GM23248 (cell line): Measurements from ENCODE around the gene C19orf12. TPM values are rescaled to one million over a fixed set of nuclear protein-coding genes. Genes with fewer than 3 reads are reported as not detected.

Source experiments
- DNase-seq: peaks from one replicate; pipeline ENCODE4 v3.0.0-alpha.2; 2015
- H2AFZ ChIP-seq: fragments of 200-600 bp; sonication (generic); 2 replicates; pipeline ENCODE4 v1.6.1; 2016; ENCODE audit warnings: antibody characterized with exemption
- H3F3A ChIP-seq: fragments of 200-600 bp; sonication (generic); 2 replicates; pipeline ENCODE4 v1.6.1; 2016; ENCODE audit warnings: mild to moderate bottlenecking, antibody characterized with exemption, mixed run types; ENCODE audit not compliant: insufficient read depth
- H3K27ac ChIP-seq: fragments of 200-600 bp; sonication (generic); 2 replicates; pipeline ENCODE4 v1.5.1; 2016; ENCODE audit warnings: mild to moderate bottlenecking
- H3K27me3 ChIP-seq: fragments of 200-600 bp; sonication (generic); replicated peaks from 2 replicates; pipeline ENCODE4 v1.6.1; 2016; ENCODE audit warnings: mild to moderate bottlenecking; ENCODE audit not compliant: insufficient read depth
- H3K36me3 ChIP-seq: fragments of 200-600 bp; sonication (generic); 2 replicates; pipeline ENCODE4 v1.6.1; 2016; ENCODE audit warnings: low read depth, mild to moderate bottlenecking
- H3K4me1 ChIP-seq: fragments of 200-600 bp; sonication (generic); 2 replicates; pipeline ENCODE4 v1.6.1; 2016; ENCODE audit warnings: mild to moderate bottlenecking; ENCODE audit not compliant: insufficient read depth
- H3K4me2 ChIP-seq: fragments of 200-600 bp; sonication (generic); one replicate; pipeline ENCODE4 v1.6.1; 2016; ENCODE audit warnings: mild to moderate bottlenecking; ENCODE audit not compliant: unreplicated experiment
- H3K4me3 ChIP-seq: fragments of 200-600 bp; sonication (generic); 2 replicates; pipeline ENCODE4 v1.5.1; 2016; ENCODE audit warnings: mild to moderate bottlenecking
- H3K79me2 ChIP-seq: fragments of 200-600 bp; sonication (generic); 2 replicates; pipeline ENCODE4 v1.6.1; 2016; ENCODE audit warnings: mild to moderate bottlenecking; ENCODE audit not compliant: insufficient read depth
- H3K9ac ChIP-seq: fragments of 200-600 bp; sonication (generic); 2 replicates; pipeline ENCODE4 v1.6.1; 2016; ENCODE audit warnings: mild to moderate bottlenecking
- H3K9me2 ChIP-seq: fragments of 200-600 bp; sonication (generic); 2 replicates; pipeline ENCODE4 v1.6.1; 2016; ENCODE audit warnings: mixed run types, mild to moderate bottlenecking, moderate library complexity; ENCODE audit not compliant: insufficient read depth
- H3K9me3 ChIP-seq: fragments of 200-600 bp; sonication (generic); one replicate; pipeline ENCODE4 v1.6.1; 2017; ENCODE audit warnings: low read depth
- H4K20me1 ChIP-seq: fragments of 200-600 bp; sonication (generic); 2 replicates; pipeline ENCODE4 v1.6.0; 2016; ENCODE audit not compliant: insufficient read depth
- EZH2 ChIP-seq: fragments of 200-600 bp; sonication (generic); IDR thresholded peaks from 2 replicates; pipeline ENCODE4 v1.6.1; 2018; ENCODE audit warnings: antibody characterized with exemption, mild to moderate bottlenecking; ENCODE audit not compliant: insufficient read depth, poor library complexity, severe bottlenecking
- EZH2phosphoT487 ChIP-seq: fragments of 200-600 bp; sonication (generic); IDR thresholded peaks from 2 replicates; pipeline ENCODE4 v1.6.1; 2018; ENCODE audit warnings: antibody characterized with exemption, moderate library complexity, mild to moderate bottlenecking, low read depth; ENCODE audit not compliant: insufficient read depth
- WGBS, 2 experiments: methylation state at CpG; one replicate each; pipeline ENCODE4 v1.1.6; 2015 to 2017; ENCODE audit warnings: low lambda C conversion rate in 2 of 2, low coverage in 1 of 2; ENCODE audit errors: missing lambda C conversion rate in 2 of 2; 5-methylcytosine and 5-hydroxymethylcytosine counted together
- in situ Hi-C: fragments of 300-500 bp; cut with MboI; formaldehyde crosslinking; loops from 2 replicates; pipeline ENCODE4 v1.15.0; 2020
- polyA plus RNA-seq: library from polyadenylated mRNA; unstranded; fragments of >200 nt; fragmentation: Nextera tagmentation; extraction: Ambion mirVana; gene quantifications from 2 replicates; pipeline ENCODE4 v1.2.1, GENCODE V29; 2016
- total RNA-seq: library from RNA; depleted of rRNA; stranded (reverse); fragments of >200 nt; shearing (Covaris generic); gene quantifications from 2 replicates; pipeline ENCODE4 v1.2.3, GENCODE V29; 2014

Gene C19orf12
- total and polyA plus RNA-seq, 2 experiments from 2014 or later = 34.2 to 45.7 TPM

- no peaks in the 10 kb centered on the region for H3K27me3 ChIP-seq
- no peak overlapping the region for H3K27ac ChIP-seq
- peaks cover 9% of the 10 kb centered on the region for H3F3A ChIP-seq
- H3K4me1 ChIP-seq = no peaks in the 10 kb centered on the region
- H3K79me2 ChIP-seq = no peaks in the 10 kb centered on the region
- H2AFZ ChIP-seq = no peak overlapping the region
- TF ChIP-seq EZH2phosphoT487 = no peak
- TF ChIP-seq EZH2 = no peak
- no peaks in the 10 kb centered on the region for H3K9me2 ChIP-seq
- no peak overlapping the region for H3K4me2 ChIP-seq
- H3K9me3 ChIP-seq = no peaks in the 10 kb centered on the region
- 69 to 73% methylated on average over 6 of the region's 6 CpGs for WGBS, 2 experiments
- in situ Hi-C loops = no loop called here
- no peak overlapping the region for H3K9ac ChIP-seq
- DNase-seq = no peak
- H3K36me3 ChIP-seq = no peaks in the 10 kb centered on the region; the same call in 1 of the 2 replicates
- H3K4me3 ChIP-seq = no peak overlapping the region
- no peaks in the 10 kb centered on the region for H4K20me1 ChIP-seq
Measured at GRCh38 chr19:29700498-29700897, 14.6 kb downstream of the C19orf12 start.

DNA sequence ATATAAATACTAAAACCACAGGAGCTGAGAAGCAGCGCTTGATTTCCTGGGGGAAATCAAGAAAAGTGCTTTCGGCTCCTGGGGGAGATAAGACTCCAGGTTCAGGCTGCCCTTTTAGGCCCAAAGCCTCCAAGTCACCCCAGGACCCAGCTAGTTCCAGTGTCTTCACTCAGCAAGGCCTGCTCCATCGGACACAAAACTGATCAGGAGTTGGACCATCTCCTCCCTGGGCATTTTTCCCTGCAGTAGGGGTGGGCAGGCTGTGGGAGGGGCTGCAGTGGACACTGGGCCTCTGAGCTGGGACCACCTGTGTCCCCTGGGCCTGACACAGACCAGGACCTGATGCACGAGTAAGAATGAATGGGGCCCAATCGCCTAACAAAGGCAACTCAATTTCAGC, 15.2 kb downstream of the C19orf12 start:
- H3K4me3 ChIP-seq = no peak overlapping the region
- H3F3A ChIP-seq = peaks cover 9% of the 10 kb centered on the region
- in situ Hi-C loops = no loop called here
- 68 to 70% methylated on average over 5 of the region's 5 CpGs for WGBS, 2 experiments
- no peaks in the 10 kb centered on the region for H3K9me2 ChIP-seq
- H3K4me2 ChIP-seq = no peak overlapping the region
- no peak for DNase-seq
- no peaks in the 10 kb centered on the region; the same call in 1 of the 2 replicates for H3K36me3 ChIP-seq
- no peak overlapping the region for H2AFZ ChIP-seq
- no peaks in the 10 kb centered on the region for H3K27me3 ChIP-seq
- H3K79me2 ChIP-seq = no peaks in the 10 kb centered on the region
- no peaks in the 10 kb centered on the region for H3K9me3 ChIP-seq
- no peak for TF ChIP-seq EZH2phosphoT487
- no peak for TF ChIP-seq EZH2
- no peak overlapping the region for H3K27ac ChIP-seq
- H4K20me1 ChIP-seq = no peaks in the 10 kb centered on the region
- H3K4me1 ChIP-seq = no peaks in the 10 kb centered on the region
- H3K9ac ChIP-seq = no peak overlapping the region

DNA sequence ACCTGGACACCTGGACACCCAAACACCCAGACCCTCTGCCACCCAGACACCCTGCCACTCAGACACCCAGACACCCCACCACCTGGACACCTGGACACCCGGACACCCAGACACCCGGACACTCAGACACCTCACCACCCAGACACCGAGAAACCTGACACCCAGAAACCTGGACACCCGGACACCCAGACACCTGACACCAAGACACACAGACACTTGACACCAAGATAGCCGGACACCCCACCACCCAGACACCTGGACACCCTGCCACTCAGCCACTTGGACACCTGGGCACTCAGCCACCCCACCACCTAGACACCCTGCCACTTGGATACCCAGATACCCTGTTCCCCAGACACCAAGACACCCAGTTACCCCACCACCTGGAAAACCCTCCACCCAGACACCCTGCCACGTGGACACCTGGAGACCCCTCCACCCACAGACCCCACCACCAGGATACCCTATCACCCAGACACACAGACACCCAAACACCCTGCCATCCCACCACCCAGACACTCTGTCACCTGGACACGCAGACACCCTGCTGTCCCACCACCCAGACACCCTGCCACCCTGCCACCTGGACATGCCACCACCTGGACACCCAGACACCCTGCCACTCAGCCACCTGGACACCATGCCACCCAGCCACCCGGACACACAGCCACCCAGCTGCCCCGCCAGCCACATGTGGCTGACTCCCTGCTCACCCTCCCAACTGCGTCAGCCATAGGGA, 17.4 kb downstream of the C19orf12 start:
- Histone ChIP-seq H3K27me3 (no peaks in the 10 kb centered on the region), H3K4me2 (no peak overlapping the region), H4K20me1 (no peaks in the 10 kb centered on the region), H3K9me2 (no peaks in the 10 kb centered on the region), H3K27ac (no peak overlapping the region), H3K36me3 (no peaks in the 10 kb centered on the region; the same call in 1 of the 2 replicates), H2AFZ (no peak overlapping the region), H3F3A (peaks cover 9% of the 10 kb centered on the region), H3K4me3 (no peak overlapping the region), H3K4me1 (no peaks in the 10 kb centered on the region), H3K79me2 (no peaks in the 10 kb centered on the region), H3K9me3 (no peaks in the 10 kb centered on the region), H3K9ac (no peak overlapping the region)
- DNase-seq = no peak
- in situ Hi-C loops = no loop called here
- TF ChIP-seq EZH2phosphoT487 (no peak), EZH2 (no peak)
- 83 to 87% methylated on average over 9 to 10 of the region's 10 CpGs for WGBS, 2 experiments

DNA sequence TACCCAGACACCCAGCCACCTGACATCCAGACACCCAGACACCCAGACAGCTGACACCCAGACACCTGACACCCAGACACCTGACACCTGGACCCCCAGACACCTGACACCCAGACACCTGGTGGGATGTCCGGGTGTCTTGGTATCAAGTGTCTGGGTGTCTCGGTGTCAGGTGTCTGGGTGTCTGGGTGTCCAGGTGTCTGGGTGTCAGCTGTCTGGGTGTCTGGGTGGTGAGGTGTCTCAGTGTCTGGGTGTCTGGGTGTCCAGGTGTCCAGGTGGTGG, 18.6 kb downstream of the C19orf12 start:
- 54 to 57% methylated on average over 2 of the region's 2 CpGs for WGBS, 2 experiments
- H3K4me1 ChIP-seq = no peaks in the 10 kb centered on the region
- TF ChIP-seq EZH2 (no peak), EZH2phosphoT487 (no peak)

More for the DNA sequence above, 18.6 kb downstream of the C19orf12 start:
- no peaks in the 10 kb centered on the region for H3K9me3 ChIP-seq
- no peaks in the 10 kb centered on the region for H3K79me2 ChIP-seq
- H3K4me2 ChIP-seq = no peak overlapping the region
- H3F3A ChIP-seq = peaks cover 8% of the 10 kb centered on the region
- H3K27me3 ChIP-seq = no peaks in the 10 kb centered on the region
- H4K20me1 ChIP-seq = no peaks in the 10 kb centered on the region
- H2AFZ ChIP-seq = no peak overlapping the region
- no peak overlapping the region for H3K9ac ChIP-seq
- H3K36me3 ChIP-seq = no peaks in the 10 kb centered on the region; the same call in 1 of the 2 replicates
- in situ Hi-C loops = no loop called here
- no peak for DNase-seq
- no peaks in the 10 kb centered on the region for H3K9me2 ChIP-seq
- no peak overlapping the region for H3K27ac ChIP-seq
- H3K4me3 ChIP-seq = no peak overlapping the region
